DND-41 (cell line): ENCODE measurements around the gene ANXA10.
"Not testable (repeated sequence)": the region's sequence is repeated elsewhere in the genome, so short reads cannot be mapped to it uniquely, and the experiment has no call there.

Experiments
- ATAC-seq: fragments of 200-7000 bp; cut with Tn5 transposase; 3 replicates; pipeline ENCODE4 v1.9.1; 2021; ENCODE audit warnings: low read depth; ENCODE audit not compliant: insufficient read depth
- DNase-seq: peaks from one replicate; pipeline ENCODE4 v3.0.0-alpha.2; 2020
- H2AFZ ChIP-seq: 2 replicates; pipeline ENCODE4 v1.6.0; 2012; ENCODE audit warnings: low read depth, low read length
- H3K27ac ChIP-seq: 2 replicates; pipeline ENCODE4 v1.5.1; 2012; ENCODE audit warnings: low read length, inconsistent platforms
- H3K27me3 ChIP-seq: fragments of 200-600 bp; sonication (generic); 2 replicates; pipeline ENCODE4 v1.6.0; 2012; ENCODE audit warnings: low read length, mild to moderate bottlenecking, inconsistent platforms; ENCODE audit not compliant: insufficient read depth, poor library complexity
- H3K36me3 ChIP-seq: 2 replicates; pipeline ENCODE4 v1.5.1; 2012; ENCODE audit warnings: low read length, inconsistent platforms; ENCODE audit not compliant: insufficient read depth
- H3K4me1 ChIP-seq: 2 replicates; pipeline ENCODE4 v1.5.1; 2012; ENCODE audit warnings: mild to moderate bottlenecking, low read length; ENCODE audit not compliant: insufficient read depth
- H3K4me2 ChIP-seq: 2 replicates; pipeline ENCODE4 v1.6.0; 2012; ENCODE audit warnings: mild to moderate bottlenecking, moderate library complexity, low read length, inconsistent platforms; ENCODE audit not compliant: insufficient read depth
- H3K4me3 ChIP-seq, 2 experiments: fragments of 200-600 bp in 1 of 2; shearing (Covaris generic) in 1 of 2; 2 replicates each; pipeline ENCODE4 v1.5.1; 2012 to 2016; ENCODE audit warnings: inconsistent platforms in 2 of 2, low read length in 2 of 2, mild to moderate bottlenecking in 2 of 2, low read depth in 1 of 2, moderate library complexity in 1 of 2
- H3K79me2 ChIP-seq: 2 replicates; pipeline ENCODE4 v1.6.0; 2012; ENCODE audit warnings: low read length, inconsistent platforms; ENCODE audit not compliant: insufficient read depth
- H3K9ac ChIP-seq: 2 replicates; pipeline ENCODE4 v1.6.0; 2012; ENCODE audit warnings: low read depth, mild to moderate bottlenecking, inconsistent platforms, low read length, moderate library complexity
- H3K9me3 ChIP-seq: 2 replicates; pipeline ENCODE4 v1.5.1; 2012; ENCODE audit warnings: low read length, moderate library complexity, mild to moderate bottlenecking, inconsistent platforms; ENCODE audit not compliant: insufficient read depth, severe bottlenecking
- H4K20me1 ChIP-seq: 2 replicates; pipeline ENCODE4 v1.6.0; 2012; ENCODE audit warnings: low read length; ENCODE audit not compliant: insufficient read depth
- CTCF ChIP-seq: IDR thresholded peaks from 2 replicates; pipeline ENCODE4 v1.5.1; 2012; ENCODE audit warnings: borderline replicate concordance, low read length, moderate library complexity, mild to moderate bottlenecking; ENCODE audit not compliant: poor library complexity, severe bottlenecking; ENCODE audit errors: extremely low read depth
- EZH2 ChIP-seq: IDR thresholded peaks from 3 replicates; pipeline ENCODE4 v1.6.1; 2012; ENCODE audit warnings: borderline replicate concordance, low read depth, mild to moderate bottlenecking, moderate library complexity, low read length, inconsistent platforms; ENCODE audit not compliant: severe bottlenecking

Gene ANXA10

GRCh38 chr4:168102403-168102802 is 10.1 kb downstream of the ANXA10 start:
- no peak for TF ChIP-seq EZH2
- TF ChIP-seq CTCF: no peak
- H3K4me1 ChIP-seq: no peaks in the 10 kb centered on the region
- H3K9me3 ChIP-seq: no peaks in the 10 kb centered on the region
- no peak overlapping the region for H3K27ac ChIP-seq
- no peaks in the 10 kb centered on the region for H3K36me3 ChIP-seq
- no peak overlapping the region for H3K4me3 ChIP-seq
- no peak overlapping the region for H3K4me2 ChIP-seq
- DNase-seq (no peak), ATAC-seq (no peak)
- no peaks in the 10 kb centered on the region for H3K27me3 ChIP-seq
- H3K9ac ChIP-seq: no peak overlapping the region
- no peak overlapping the region for H2AFZ ChIP-seq
- no peaks in the 10 kb centered on the region for H4K20me1 ChIP-seq
- H3K79me2 ChIP-seq: no peaks in the 10 kb centered on the region

- Histone ChIP-seq H3K9ac (no peak overlapping the region), H3K27ac (no peak overlapping the region), H3K36me3 (no peaks in the 10 kb centered on the region), H2AFZ (no peak overlapping the region), H3K9me3 (no peaks in the 10 kb centered on the region), H3K27me3 (no peaks in the 10 kb centered on the region), H3K79me2 (no peaks in the 10 kb centered on the region), H3K4me1 (no peaks in the 10 kb centered on the region), H3K4me3 (no peak overlapping the region), H3K4me2 (no peak overlapping the region), H4K20me1 (no peaks in the 10 kb centered on the region)
- TF ChIP-seq CTCF (no peak), EZH2 (no peak)
- DNase-seq (no peak), ATAC-seq (no peak)
These were observed 17.2 kb downstream of the ANXA10 start for GRCh38 chr4:168109527-168109926.

GRCh38 chr4:168113059-168113458 is 20.7 kb downstream of the ANXA10 start:
- H3K4me1 ChIP-seq, H3K9ac ChIP-seq, H4K20me1 ChIP-seq, H2AFZ ChIP-seq, H3K9me3 ChIP-seq, ATAC-seq, H3K36me3 ChIP-seq, H3K4me3 ChIP-seq, DNase-seq, H3K79me2 ChIP-seq, H3K27me3 ChIP-seq, H3K4me2 ChIP-seq, H3K27ac ChIP-seq: not testable (repeated sequence)

- TF ChIP-seq EZH2: no peak
- no peak for TF ChIP-seq CTCF
- Histone ChIP-seq H3K79me2 (no peaks in the 10 kb centered on the region), H3K4me2 (no peak overlapping the region), H4K20me1 (no peaks in the 10 kb centered on the region), H3K4me3 (no peak overlapping the region), H3K9me3 (no peaks in the 10 kb centered on the region), H2AFZ (no peak overlapping the region), H3K27ac (no peak overlapping the region), H3K36me3 (no peaks in the 10 kb centered on the region), H3K27me3 (no peaks in the 10 kb centered on the region), H3K4me1 (no peaks in the 10 kb centered on the region), H3K9ac (no peak overlapping the region)
- ATAC-seq (no peak), DNase-seq (no peak)
These were observed 25.8 kb downstream of the ANXA10 start for GRCh38 chr4:168118116-168118655.
